HG02571 (cell line): Measurements from ENCODE around the gene PCDH9.
"Not testable (repeated sequence)": the region's sequence is repeated elsewhere in the genome, so short reads cannot be mapped to it uniquely, and the experiment has no call there.

Experiments used
- ATAC-seq: cut with Tn5 transposase; IDR thresholded peaks from one replicate; pipeline ENCODE4 v1.9.1; 2021; ENCODE audit warnings: mild to moderate bottlenecking, moderate library complexity; ENCODE audit not compliant: unreplicated experiment

PCDH9 gene

GRCh38 chr13:66262330-66262729 is 967.8 kb downstream of the PCDH9 start:
- ATAC-seq: no peak

- not testable (repeated sequence) for ATAC-seq
These were observed 970.7 kb downstream of the PCDH9 start for GRCh38 chr13:66259426-66259825.
